AML-193 (cell line): ENCODE results near the gene PLXND1.
"Not testable (repeated sequence)": the region's sequence is repeated elsewhere in the genome, so short reads cannot be mapped to it uniquely, and the experiment has no call there.

Source experiments
- DNase-seq, 2 experiments: peaks; one replicate each; lab custom pipeline; 2025; lab: John Stamatoyannopoulos, UW

Gene PLXND1

GRCh38 chr3:129529436-129530210, 76.9 kb downstream of the PLXND1 start:
- no peak for DNase-seq

GRCh38 chr3:129528589-129529100, 77.8 kb downstream of the PLXND1 start, which contains the start of gene RHO:
Gene RHO, plus strand, starts transcription at chr3:129528639. Its CDS starts 95 bp downstream, at chr3:129528734.
- no peak for DNase-seq

DNA sequence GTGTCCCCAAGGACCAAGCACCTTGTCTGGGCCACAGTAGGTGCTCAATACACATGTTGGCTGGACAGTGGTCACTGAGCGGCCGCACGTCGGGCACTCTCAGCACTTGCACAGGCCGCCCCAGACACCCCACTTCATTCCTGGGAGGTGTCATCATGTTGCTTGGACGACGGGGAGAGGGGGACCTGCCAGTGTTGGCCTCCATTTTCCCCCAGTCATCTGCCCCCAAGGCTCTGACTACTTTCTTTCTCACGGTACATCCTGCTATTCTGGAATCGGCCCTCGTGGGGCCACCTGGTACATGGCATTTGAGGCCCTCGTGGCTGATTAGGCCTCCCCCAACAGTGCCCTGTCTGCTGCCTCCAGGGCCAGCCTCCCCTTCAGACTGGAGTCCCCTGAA, 79.2 kb downstream of the PLXND1 start:
- no peak for DNase-seq

GRCh38 chr3:129526121-129526900, 80.2 kb downstream of the PLXND1 start:
- DNase-seq = peak; percentile 99

GRCh38 chr3:129525341-129525968, 81.0 kb downstream of the PLXND1 start:
- DNase-seq = peak in 1 of 2 experiments; percentile 13

DNA sequence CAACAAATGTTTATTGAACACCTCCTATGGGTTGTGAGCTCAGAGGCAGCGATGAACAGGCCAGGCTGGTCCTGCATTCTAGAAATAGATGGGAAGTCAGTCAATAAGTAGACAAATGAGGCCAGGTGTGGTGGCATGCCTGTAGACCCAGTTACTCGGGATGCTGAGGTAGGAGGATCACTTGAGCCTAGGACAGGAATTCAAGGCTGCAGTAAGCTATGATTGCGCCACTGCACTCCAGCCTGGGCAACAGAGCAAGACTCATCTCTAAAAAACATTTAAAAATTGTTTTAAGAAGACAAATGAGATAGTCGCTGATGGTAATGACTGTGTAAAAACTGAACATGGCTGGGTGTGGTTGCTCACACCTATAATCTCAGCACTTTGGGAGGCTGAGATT, 82.4 kb downstream of the PLXND1 start:
- DNase-seq = no peak

GRCh38 chr3:129522953-129523352, 83.5 kb downstream of the PLXND1 start:
- no peak for DNase-seq

GRCh38 chr3:129521611-129522010, 84.9 kb downstream of the PLXND1 start:
- DNase-seq = no peak

- DNase-seq = no peak
Observed at GRCh38 chr3:129520960-129521359, 85.5 kb downstream of the PLXND1 start.

DNA sequence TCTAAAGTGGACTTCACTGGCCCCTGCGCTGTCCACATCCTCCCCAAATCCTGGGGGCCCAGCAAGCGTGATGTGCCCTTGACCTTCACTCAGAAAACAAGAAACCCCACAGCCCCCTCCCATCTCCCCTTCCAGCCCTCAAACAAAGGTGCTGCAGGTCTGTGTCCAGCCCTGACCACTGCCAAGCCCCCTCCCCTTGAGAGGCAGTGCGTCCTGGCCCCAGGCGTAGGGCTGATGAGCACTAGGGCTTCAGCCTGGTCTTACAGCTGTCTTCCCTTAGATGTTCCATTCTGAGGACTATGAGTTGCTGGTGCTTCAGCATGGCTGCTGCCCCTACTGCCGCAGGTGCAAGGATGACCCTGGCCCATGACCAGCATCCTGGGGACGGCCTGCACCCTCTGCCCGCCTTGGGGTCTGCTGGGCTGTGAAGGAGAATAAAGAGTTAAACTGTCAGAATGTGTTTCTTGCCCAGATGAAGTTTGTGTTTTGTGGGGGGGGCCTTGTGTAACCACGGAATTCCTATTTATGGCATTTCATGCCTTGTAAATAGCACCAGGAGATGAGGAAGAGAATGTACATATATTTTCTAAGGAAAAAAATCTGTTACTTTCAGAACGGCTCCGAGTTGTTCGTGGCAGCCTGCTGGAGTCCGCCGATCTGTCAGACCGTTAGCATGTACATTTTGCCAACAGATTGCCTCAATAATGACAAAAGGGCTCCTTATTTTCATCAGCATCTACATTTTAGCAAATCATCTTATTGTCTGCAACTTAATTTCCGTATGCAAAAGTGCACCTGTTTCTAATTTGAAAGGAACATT, 86.4 kb downstream of the PLXND1 start:
- DNase-seq = no peak

GRCh38 chr3:129519449-129519848, 87.0 kb downstream of the PLXND1 start:
- no peak for DNase-seq

- no peak for DNase-seq
Observed at GRCh38 chr3:129518581-129518980, 87.9 kb downstream of the PLXND1 start.

DNA sequence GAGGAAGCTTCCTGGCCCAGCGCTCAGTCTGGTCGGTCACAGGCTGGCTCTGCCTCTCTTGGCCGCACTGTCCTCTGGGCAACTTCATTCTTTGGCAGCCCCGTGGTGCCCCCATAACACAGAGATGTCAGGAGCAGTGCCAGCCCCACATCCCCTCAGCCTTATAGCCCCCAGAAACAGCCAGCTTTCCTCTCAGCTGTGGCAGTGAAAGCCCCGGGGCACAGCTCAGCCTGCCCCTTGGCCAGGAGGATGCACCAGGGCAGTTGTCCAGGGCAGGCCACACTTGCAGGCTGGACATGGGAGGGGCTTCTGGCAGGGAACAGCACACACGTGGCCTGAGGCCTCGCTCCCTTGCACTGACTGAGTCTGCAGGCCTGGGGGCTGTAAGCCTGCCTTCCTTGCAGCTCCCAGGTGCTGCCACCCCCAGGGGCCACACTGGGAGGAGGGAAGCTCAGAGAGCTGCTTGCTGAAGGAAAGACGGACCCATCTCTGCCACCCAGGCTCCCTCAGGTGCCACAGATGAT, 88.4 kb downstream of the PLXND1 start:
- no peak for DNase-seq

DNA sequence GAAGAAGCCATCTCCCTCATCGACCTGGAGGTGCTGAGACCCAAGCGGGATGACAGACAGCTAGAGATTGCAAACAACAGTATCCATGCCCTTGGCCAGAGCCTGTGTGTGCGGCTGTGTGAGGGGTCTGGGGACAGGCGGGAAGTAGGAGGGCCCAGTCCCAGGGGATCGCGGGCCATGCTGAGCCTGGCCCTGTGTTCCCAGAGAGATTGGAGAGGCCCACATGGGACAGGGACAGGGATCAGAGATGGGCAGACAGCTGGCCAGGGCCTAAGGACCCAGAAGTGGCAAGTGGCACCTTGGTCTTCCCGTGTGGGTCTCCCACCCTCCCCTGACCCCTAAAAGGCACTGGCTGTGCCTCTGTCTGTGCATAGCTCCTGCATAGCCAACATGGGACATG, 89.0 kb downstream of the PLXND1 start:
- DNase-seq = no peak

GRCh38 chr3:129515821-129516432, 90.5 kb downstream of the PLXND1 start:
- DNase-seq = not testable (repeated sequence)

- DNase-seq = not testable (repeated sequence)
Observed at GRCh38 chr3:129515108-129515820, 91.2 kb downstream of the PLXND1 start.

- no peak for DNase-seq
Observed at GRCh38 chr3:129514563-129514962, 91.9 kb downstream of the PLXND1 start.

DNA sequence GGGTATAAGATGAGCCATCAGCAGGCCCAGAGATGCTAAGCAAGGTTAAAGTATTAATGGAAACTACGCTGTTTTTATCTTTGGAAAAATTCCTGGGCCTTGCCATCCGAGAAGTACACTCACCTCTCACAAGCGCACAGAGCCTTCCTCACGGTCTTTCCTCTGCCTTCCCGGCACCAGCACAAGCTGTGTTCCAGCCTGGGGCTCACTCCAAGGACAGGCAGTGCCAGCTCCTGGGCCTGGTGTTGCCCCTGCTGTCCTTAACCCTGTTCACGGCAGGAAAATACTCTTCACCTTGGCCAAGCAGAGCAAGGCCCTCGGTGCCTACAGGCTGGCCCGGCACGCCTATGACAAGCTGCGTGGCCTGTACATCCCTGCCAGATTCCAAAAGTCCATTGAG, 92.4 kb downstream of the PLXND1 start:
- no peak for DNase-seq

- no peak for DNase-seq
Observed at GRCh38 chr3:129513705-129514104, 92.8 kb downstream of the PLXND1 start.

GRCh38 chr3:129512595-129512994, 93.9 kb downstream of the PLXND1 start:
- DNase-seq = no peak
